ENCODE data around the gene LRRN4. TPM values are rescaled to one million over a fixed set of nuclear protein-coding genes. Genes with fewer than 3 reads are reported as not detected.

The LRRN4 gene
- total RNA-seq, 4 donors from 2014 or later, result not detected

- no peak for DNase-seq
- H3K4me3 ChIP-seq (replicated peaks in 1 of 3), result no peak overlapping the region
- intact Hi-C loops (cut with DNase I), result no loop called here
- H3K4me1 ChIP-seq, result no peaks in the 10 kb centered on the region
- H3K36me3 ChIP-seq, result peaks cover 0 to 4% of the 10 kb centered on the region in 2 donors
- H3K9me3 ChIP-seq, result no peaks in the 10 kb centered on the region
- TF ChIP-seq CTCF (IDR thresholded peaks at IDR 0.05) (no peak), POLR2A (IDR thresholded peaks at IDR 0.05) (no peak)
- H3K27ac ChIP-seq, result no peak overlapping the region
- 91 to 92% methylated on average over 2 of the region's 2 CpGs for WGBS, 2 donors
- H3K27me3 ChIP-seq, result no peaks in the 10 kb centered on the region
Observed at GRCh38 chr20:5991623-5992441, 62.0 kb downstream of the LRRN4 start.

- WGBS, 2 donors, result 95 to 96% methylated on average over 3 of the region's 3 CpGs
Observed at GRCh38 chr20:5990946-5991345, 62.9 kb downstream of the LRRN4 start.

More at GRCh38 chr20:5990946-5991345, 62.9 kb downstream of the LRRN4 start:
- no peak overlapping the region for H3K4me3 ChIP-seq (replicated peaks in 1 of 3)
- no peaks in the 10 kb centered on the region for H3K27me3 ChIP-seq
- peaks cover 0 to 4% of the 10 kb centered on the region in 2 donors for H3K36me3 ChIP-seq
- no peaks in the 10 kb centered on the region for H3K9me3 ChIP-seq
- no peak for DNase-seq
- no peak overlapping the region for H3K27ac ChIP-seq
- intact Hi-C loops (cut with DNase I), result no loop called here
- no peak for TF ChIP-seq POLR2A (IDR thresholded peaks at IDR 0.05)
- TF ChIP-seq CTCF (IDR thresholded peaks at IDR 0.05), result no peak
- no peaks in the 10 kb centered on the region for H3K4me1 ChIP-seq

Small RNA genes lying within 50 kb of the gene (small RNA-seq; reads per million reads assigned to genes)
- not detected for gene RN7SL498P

Other genes with a start within 250 kb of the LRRN4 start
- 10 to 100 TPM in 1 of 4 donors, 1 to 10 TPM in 1, under 1 TPM in 2; 0.11 to 14.6 (median 1.6) TPM for gene CHGB, start 142.6 kb downstream of the LRRN4 start, total RNA-seq
- 1 to 10 TPM; 6.6 to 9.0 (median 8.8) TPM for gene TRMT6, start 103.5 kb downstream of the LRRN4 start, total RNA-seq
- gene MCM8, start 103.4 kb downstream of the LRRN4 start, total RNA-seq, result 1 to 10 TPM; 3.9 to 5.2 (median 4.5) TPM
- 10 to 100 TPM; 45.6 to 57.3 (median 52.0) TPM for gene CRLS1, start 47.9 kb downstream of the LRRN4 start, total RNA-seq
- gene FERMT1, start 69.0 kb upstream of the LRRN4 start, total RNA-seq, result 10 to 100 TPM in 1 of 4 donors, 1 to 10 TPM in 3; 6.6 to 11.6 (median 7.5) TPM